A673 (cell line): ENCODE results near the gene REXO4.

Experiments used
- EZH2 ChIP-seq: fragments of 200-600 bp; sonication (generic); IDR thresholded peaks from 2 replicates; pipeline ENCODE4 v1.6.1; 2017; ENCODE audit warnings: borderline replicate concordance, low read depth, mild to moderate bottlenecking, mixed read lengths, antibody characterized with exemption, low read length; ENCODE audit not compliant: poor library complexity, severe bottlenecking
- TF ChIP-seq, protein P1 (sequence below): fragments of 300-800, 200-600 bp; sonication (generic); conservative IDR thresholded peaks from 2 replicates; pipeline ENCODE4 v1.5.1; 2017; ENCODE audit warnings: low read depth, mild to moderate bottlenecking, antibody characterized with exemption, low read length, moderate library complexity, mixed read lengths

DNA sequence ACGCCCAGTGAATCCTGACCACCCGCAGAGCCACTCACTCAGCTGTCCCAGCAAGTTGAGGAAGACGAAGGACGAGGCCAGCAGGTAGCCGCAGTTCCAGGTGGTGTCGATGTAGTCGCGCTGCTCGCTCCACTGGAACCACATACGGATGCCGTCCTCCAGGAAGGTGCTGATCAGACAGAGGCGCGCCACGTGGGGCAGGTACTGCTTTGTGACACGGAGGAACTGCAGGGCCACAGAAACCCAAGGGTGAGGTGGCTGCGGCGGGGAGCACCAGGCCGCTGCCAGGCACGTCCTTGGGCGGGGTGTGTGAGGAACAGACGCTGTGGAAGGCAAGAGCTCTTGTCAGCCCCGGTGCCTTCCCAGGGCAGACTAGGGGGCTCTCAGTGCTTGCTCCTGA, 50.6 kb downstream of the REXO4 start:
- TF ChIP-seq, protein P1, sequence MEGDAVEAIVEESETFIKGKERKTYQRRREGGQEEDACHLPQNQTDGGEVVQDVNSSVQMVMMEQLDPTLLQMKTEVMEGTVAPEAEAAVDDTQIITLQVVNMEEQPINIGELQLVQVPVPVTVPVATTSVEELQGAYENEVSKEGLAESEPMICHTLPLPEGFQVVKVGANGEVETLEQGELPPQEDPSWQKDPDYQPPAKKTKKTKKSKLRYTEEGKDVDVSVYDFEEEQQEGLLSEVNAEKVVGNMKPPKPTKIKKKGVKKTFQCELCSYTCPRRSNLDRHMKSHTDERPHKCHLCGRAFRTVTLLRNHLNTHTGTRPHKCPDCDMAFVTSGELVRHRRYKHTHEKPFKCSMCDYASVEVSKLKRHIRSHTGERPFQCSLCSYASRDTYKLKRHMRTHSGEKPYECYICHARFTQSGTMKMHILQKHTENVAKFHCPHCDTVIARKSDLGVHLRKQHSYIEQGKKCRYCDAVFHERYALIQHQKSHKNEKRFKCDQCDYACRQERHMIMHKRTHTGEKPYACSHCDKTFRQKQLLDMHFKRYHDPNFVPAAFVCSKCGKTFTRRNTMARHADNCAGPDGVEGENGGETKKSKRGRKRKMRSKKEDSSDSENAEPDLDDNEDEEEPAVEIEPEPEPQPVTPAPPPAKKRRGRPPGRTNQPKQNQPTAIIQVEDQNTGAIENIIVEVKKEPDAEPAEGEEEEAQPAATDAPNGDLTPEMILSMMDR: no peak
- TF ChIP-seq EZH2: no peak
